ENCODE measurements around the gene ELOVL5.

- no peak for TF ChIP-seq CTCF (IDR thresholded peaks at IDR 0.05; ENCODE audit: insufficient read depth, low read length, poor library complexity, severe bottlenecking)
- no peak for TF ChIP-seq EZH2phosphoT487 (conservative IDR thresholded peaks at IDR 0.05; ENCODE audit: low read length)
Measured at GRCh38 chr6:53269827-53270226, 78.9 kb downstream of the ELOVL5 start.

All from SU-DHL-6 (cell line).